ENCODE data around the gene ELFN1. TPM values are rescaled to one million over a fixed set of nuclear protein-coding genes. Genes with fewer than 3 reads are reported as not detected.

ELFN1 gene
- total and polyA plus RNA-seq, 2 donors (not counting 3 experiments of a cell fraction or from before 2014, with no cell fraction given): 0.37 to 1.0 TPM

GRCh38 chr7:1622441-1622840, 47.6 kb upstream of the ELFN1 start:
- no peak for TF ChIP-seq FOS (IDR thresholded peaks at IDR 0.05; ENCODE audit: borderline replicate concordance, insufficient read depth, low read length)
- TF ChIP-seq JUN (IDR thresholded peaks at IDR 0.05; ENCODE audit: borderline replicate concordance, insufficient read depth, insufficient read length, low read depth): no peak
- no peak for TF ChIP-seq MYC (IDR thresholded peaks at IDR 0.05; ENCODE audit: low read depth, low read length)
- TF ChIP-seq MAX (IDR thresholded peaks at IDR 0.05; ENCODE audit: insufficient read depth, insufficient read length): no peak
- no peak for TF ChIP-seq GATA2 (IDR thresholded peaks at IDR 0.05; ENCODE audit: insufficient read depth, insufficient read length, low read depth, low read length)
- no peak for TF ChIP-seq POLR2A (IDR thresholded peaks at IDR 0.05; ENCODE audit: low read depth, low read length)
- TF ChIP-seq CTCF (IDR thresholded peaks at IDR 0.05; ENCODE audit: extremely low read depth in 1 of 2, insufficient read depth in 1 of 2, low read depth in 1 of 2, low read length in 2 of 2): no peak
- no peak for TF ChIP-seq EZH2 (IDR thresholded peaks at IDR 0.05; ENCODE audit: borderline replicate concordance, low read depth, low read length, severe bottlenecking)
- no peak for TF ChIP-seq POLR2AphosphoS5 (IDR thresholded peaks at IDR 0.05; ENCODE audit: insufficient read depth, low read depth, low read length)
- Histone ChIP-seq H3K4me1 (ENCODE audit: control insufficient read depth, extremely low read depth, insufficient read depth, low read length) (no peaks in the 10 kb centered on the region), H3K9ac (replicated peaks; ENCODE audit: extremely low read depth, insufficient read depth, low read length) (no peak overlapping the region), H3K27ac (ENCODE audit: insufficient read depth, low read depth, low read length) (no peak overlapping the region), H2AFZ (ENCODE audit: low read depth, low read length) (no peak overlapping the region), H3K79me2 (ENCODE audit: control insufficient read depth, insufficient read depth, low read length) (no peaks in the 10 kb centered on the region), H3K36me3 (ENCODE audit: control insufficient read depth in 2 of 2, extremely low read depth in 1 of 2, insufficient read depth in 2 of 2, low read length in 2 of 2) (no peaks in the 10 kb centered on the region), H3K4me3 (replicated peaks in 1 of 3; ENCODE audit: insufficient read depth in 1 of 3, low read depth in 1 of 3, low read length in 3 of 3) (no peak overlapping the region), H4K20me1 (replicated peaks; ENCODE audit: control insufficient read depth, extremely low read depth, insufficient read depth, low read length) (no peaks in the 10 kb centered on the region), H3K9me1 (replicated peaks; ENCODE audit: control insufficient read depth, extremely low read depth, insufficient read depth, low read length) (no peaks in the 10 kb centered on the region), H3K4me2 (ENCODE audit: insufficient read depth, low read length) (no peak overlapping the region), H3K27me3 (ENCODE audit: control insufficient read depth in 2 of 2, insufficient read depth in 2 of 2, low read length in 2 of 2) (no peaks in the 10 kb centered on the region), H3K9me3 (replicated peaks; ENCODE audit: control insufficient read depth, insufficient read depth, low read length) (no peaks in the 10 kb centered on the region)
- CTCF ChIA-PET: interaction anchor here (0.8 kb wide), 1 partner anchor 42 kb away, joined by 3 read pairs; no protein-coding TSS in a partner anchor
- POLR2A ChIA-PET: no interaction called here
- DNase-seq (ENCODE audit: low read depth, low spot score) (no peak), FAIRE-seq (no peak)
- intact Hi-C loops (cut with micrococcal nuclease): no loop called here
- dilution Hi-C loops (cut with MboI; ENCODE audit: extremely low pct_ligation_motif_present, low sequenced_read_pairs): no loop called here
- BruUV-seq (replicated peaks): no TSS peak

Measured in endothelial cell of umbilical vein (primary cell).